Subcutaneous adipose tissue (tissue), 4 donors: ENCODE measurements around the gene TMCC3. TPM values are rescaled to one million over a fixed set of nuclear protein-coding genes. Genes with fewer than 3 reads are reported as not detected.

Experiments used
- CTCF ChIP-seq: fragments of 450-650 bp; IDR thresholded peaks from one replicate; pipeline ENCODE4 v1.5.1; 2016; ENCODE audit warnings: low read depth, mild to moderate bottlenecking, control low read depth, antibody characterized with exemption, moderate library complexity
- total RNA-seq, 4 donors: library from RNA; depleted of rRNA; stranded (reverse); fragments of >200 nt; gene quantifications; one replicate each; pipeline ENCODE4 v1.1.0, GENCODE V29; 2016

Gene TMCC3
- total RNA-seq, 4 donors from 2014 or later = 9.9 to 44.8 (median 17.2) TPM

DNA sequence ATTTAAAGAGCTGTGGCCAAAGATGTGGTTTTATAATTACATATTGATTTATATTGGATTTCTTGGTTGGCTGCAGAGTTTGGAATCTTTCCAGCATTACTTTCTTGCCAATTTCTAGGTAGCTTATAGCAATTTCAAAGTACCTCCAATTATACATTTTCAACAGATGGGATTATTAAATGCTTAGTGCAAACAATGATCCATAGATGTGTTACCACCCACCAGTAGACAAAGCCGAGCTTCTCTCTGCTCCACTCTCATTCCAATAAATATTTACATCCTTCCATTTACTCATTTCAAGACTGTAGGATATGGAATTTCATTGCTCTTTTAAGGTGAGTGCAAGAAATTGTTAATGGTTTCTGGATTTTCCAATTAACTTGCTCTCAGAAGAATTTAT lies 21.6 kb upstream of the TMCC3 start:
- TF ChIP-seq CTCF = no peak

- no peak for TF ChIP-seq CTCF
These were observed 20.5 kb upstream of the TMCC3 start for GRCh38 chr12:94670898-94671297.

- no peak for TF ChIP-seq CTCF
These were observed 19.7 kb upstream of the TMCC3 start for GRCh38 chr12:94670075-94670474.

DNA sequence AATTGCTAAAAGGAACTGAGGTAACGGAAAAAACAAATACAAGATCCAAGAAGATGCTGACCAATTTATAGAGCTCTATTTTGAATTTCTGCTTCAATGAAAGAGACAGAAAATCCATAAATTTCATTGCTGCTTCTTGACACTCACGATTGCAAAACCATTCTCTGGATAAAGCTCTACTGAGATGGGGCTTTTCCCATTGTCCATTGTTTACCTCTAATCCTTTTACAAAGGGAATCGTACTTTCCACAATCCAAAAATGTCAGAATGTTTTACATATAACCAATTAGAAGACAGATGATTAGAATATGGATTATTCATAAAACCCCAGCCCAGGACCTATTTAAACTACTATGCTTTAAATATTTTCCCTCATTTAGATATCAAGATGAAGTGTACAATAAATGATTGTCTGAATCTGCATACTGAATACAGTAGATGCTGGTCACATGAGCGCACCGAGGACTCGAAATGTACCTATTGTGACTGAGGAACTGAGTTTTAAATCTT lies 16.7 kb upstream of the TMCC3 start:
- TF ChIP-seq CTCF = no peak

DNA sequence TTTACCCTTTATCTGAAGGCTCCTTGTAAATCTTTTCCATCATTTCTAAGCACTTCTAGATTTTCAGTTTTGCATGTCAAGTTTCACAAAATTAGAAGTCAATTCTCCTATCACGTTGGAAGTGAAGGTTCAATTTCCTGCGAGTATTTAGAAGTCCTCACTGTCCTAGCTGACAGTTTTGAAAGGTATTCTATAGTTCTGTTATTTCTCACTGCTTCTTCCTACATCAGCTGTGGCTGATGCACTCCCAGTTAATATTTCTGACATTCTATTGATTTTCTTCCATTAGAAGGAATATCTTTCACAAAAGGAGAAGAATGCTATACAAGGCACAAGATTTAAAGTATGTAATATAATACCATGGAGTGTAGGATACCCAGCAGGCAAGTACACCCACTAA lies 15.8 kb upstream of the TMCC3 start:
- TF ChIP-seq CTCF = no peak

DNA sequence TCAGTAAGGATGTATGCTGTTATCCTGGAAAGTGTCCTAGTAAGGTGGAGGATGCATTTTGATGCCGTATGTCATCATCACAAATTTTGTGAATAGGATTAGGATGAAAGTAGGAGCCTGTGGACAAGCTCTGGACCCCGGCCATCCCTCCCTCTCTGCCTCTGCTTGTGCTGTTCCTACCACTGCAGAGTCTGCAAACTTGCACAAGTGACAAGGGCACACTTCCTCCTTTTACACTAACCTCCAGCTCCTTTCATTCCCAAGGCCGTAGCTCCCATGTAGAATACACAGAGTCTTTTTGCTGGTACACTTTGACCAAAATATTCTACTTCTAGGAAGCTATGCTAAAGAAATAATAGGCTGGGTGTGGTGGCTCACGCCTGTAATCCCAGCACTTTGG lies 13.3 kb upstream of the TMCC3 start:
- TF ChIP-seq CTCF = no peak

- no peak for TF ChIP-seq CTCF
These were observed 12.7 kb upstream of the TMCC3 start for GRCh38 chr12:94663071-94663470.
